GM18519 (cell line): ENCODE measurements around the gene DOK7.
"Not testable (repeated sequence)": the region's sequence is repeated elsewhere in the genome, so short reads cannot be mapped to it uniquely, and the experiment has no call there.

Experiments
- ATAC-seq: cut with Tn5 transposase; IDR thresholded peaks from one replicate; pipeline ENCODE4 v1.9.1; 2021; ENCODE audit warnings: mild to moderate bottlenecking, moderate library complexity; ENCODE audit not compliant: unreplicated experiment, low FRiP score

The DOK7 gene

DNA sequence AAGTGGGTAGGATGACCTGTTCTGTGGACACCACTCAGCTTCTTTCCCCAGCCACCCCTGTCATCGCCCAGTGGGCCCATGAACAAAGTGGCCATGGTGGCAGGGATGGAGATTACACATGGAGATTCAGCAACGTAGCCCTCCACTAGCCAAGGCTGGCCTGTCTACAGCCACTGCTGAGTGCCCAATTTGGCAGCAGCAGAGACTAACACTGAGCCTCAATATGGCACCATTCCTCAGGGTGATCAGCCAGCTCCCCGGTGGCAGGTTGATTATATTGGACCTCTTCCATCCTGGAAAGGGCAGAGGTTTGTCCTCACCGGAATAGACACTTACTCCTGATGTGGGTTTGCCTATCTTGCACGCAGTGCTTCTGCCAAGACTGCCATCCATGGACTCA is 4.0 kb upstream of the DOK7 start:
- ATAC-seq = not testable (repeated sequence)

DNA sequence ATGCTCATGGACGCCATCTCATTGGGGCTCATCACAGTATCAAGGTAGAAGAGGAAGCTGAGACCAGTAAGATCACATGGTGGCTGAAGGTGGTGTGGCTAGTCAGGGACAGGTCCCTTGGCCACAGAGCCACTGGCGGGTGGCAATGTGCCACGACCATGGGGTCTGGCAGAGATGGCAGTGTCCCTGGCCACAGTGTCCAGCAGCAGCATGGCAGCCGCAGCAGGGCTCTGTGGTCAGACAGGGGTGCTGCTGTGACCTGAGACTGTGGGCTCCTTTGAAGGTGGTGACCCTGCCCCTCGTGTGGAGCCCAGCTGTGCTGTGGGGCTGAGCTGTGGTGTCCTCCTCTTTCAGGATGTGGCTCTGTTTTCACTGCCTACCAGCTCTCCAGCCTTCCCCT is 2.2 kb upstream of the DOK7 start:
- no peak for ATAC-seq

DNA sequence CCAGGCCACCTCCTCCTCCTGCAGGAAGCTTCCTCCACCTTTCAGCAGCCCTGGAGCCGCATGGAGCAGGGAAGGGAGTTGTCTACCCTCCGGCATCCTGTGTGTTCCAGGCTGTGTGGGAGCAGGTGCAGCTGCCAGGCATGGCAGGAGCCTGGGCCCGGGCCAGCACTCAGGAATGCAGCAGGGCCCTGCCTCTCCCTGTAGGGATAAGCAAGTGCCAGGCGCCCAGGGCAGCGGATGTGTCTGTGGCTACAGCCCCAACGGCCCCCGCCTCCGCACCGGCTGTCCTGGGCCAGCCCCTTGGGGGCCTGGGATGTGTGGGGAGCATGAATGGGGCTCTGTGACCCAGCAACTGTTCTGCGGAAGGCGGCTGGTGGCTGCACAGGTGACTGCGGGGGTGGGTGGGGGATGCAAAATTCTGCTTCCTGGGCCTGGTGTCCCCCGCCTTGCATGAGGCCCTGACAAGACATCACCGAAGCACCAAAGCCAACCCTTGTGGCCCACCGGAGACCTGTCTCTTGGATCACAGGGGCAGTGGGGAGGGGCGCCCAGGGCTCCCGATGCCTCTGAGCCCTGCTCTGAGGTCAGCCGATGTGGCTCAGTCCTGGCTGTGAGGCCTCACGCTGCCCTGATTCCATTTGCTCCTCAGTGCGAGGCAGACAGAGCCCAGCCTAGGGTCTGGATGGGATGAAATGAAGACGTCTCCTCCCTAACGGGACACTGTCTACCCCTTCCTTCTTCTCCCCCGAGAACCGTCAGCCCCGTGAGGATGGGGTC is 1.4 kb upstream of the DOK7 start:
- ATAC-seq = no peak

DNA sequence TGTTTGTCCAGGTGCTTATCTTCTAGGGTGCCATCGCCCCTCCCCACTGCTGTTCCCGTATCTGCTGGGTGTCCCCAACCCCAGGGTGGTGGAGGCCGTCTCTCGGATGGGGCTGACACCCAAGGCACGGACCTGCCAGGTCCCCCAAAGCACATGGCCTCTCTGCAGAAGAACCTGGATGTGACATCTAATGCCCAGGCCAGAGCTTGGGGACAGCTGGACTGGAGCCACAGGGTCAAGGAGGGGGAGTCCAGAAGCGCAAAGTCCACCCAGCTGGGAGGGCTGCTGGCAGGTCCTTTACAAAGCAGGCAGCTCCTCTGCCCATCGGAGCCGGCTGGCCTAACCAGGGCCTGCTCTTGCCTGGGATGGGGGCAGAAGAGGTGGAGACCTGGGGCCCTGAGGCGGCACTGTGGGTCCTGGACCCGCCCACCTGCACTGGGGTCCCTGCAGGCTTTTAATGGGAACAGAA is 751 bp upstream of the DOK7 start:
- no peak for ATAC-seq

DNA sequence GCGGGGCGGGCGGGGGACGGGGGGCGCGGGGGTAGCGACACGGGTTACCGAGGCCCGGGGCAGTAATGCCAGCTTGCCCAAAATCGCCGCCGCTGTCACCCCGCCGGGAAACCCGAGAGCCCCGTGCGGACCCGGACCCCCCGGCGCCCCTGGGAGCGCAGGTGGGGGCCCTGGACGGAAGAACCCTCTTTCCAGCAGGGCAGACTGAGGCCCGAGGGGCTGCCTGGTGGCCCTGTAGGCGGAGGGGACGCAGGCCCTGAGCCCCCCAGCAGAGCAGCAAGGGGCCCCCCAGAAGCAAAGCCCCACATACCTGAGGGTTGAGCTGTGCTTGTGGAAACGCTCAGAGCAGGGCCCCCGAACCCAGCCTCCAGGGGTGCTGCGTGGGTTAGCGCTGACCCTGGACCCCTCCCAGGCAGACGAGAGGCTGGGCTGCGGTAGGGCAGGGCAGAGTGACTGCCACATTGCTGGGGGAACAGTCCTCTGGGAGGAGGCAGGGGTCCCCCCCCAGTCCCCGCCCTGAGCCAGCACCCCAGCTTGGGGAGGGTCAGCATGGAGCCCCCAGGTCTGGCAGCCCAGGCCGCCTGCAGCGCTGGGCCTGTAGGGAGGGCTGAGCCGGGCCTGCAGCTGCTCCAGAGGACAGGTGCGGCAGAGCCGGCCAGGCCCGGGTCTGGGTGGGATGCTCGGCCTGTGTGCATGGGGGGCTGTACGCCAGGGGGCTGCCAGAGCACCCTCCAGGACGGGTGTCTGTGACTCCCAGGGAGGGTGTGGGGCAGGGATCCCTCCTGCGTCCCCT is 646 bp downstream of the DOK7 start:
- no peak for ATAC-seq

DNA sequence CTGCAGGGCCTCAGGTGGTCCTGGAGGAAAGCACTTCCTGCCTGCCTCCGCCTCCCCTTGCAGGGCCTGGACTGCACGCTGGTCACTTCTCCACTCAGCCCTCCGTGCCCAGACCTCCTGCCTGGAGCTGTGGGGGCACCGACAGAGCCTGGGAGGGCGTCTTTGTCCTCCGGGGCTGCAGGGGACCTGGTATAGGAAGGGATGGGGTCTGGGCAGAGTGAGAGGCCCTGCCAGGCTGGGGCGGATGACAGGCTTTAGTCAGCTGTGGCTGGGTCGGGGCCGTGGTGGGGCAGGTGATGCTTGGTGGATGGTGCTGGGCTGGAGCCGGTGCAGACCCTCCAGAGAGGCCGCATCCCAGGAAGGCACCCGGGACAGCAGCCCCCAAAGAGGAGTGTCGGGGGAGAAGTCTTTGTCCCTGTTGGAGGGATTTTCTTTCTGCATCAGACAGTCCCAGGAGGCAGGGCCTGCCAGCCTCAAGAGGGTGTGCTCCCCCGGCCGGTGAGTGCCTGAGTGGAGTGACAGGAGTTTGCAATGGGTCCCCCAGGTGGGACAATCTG is 1.3 kb downstream of the DOK7 start:
- no peak for ATAC-seq

DNA sequence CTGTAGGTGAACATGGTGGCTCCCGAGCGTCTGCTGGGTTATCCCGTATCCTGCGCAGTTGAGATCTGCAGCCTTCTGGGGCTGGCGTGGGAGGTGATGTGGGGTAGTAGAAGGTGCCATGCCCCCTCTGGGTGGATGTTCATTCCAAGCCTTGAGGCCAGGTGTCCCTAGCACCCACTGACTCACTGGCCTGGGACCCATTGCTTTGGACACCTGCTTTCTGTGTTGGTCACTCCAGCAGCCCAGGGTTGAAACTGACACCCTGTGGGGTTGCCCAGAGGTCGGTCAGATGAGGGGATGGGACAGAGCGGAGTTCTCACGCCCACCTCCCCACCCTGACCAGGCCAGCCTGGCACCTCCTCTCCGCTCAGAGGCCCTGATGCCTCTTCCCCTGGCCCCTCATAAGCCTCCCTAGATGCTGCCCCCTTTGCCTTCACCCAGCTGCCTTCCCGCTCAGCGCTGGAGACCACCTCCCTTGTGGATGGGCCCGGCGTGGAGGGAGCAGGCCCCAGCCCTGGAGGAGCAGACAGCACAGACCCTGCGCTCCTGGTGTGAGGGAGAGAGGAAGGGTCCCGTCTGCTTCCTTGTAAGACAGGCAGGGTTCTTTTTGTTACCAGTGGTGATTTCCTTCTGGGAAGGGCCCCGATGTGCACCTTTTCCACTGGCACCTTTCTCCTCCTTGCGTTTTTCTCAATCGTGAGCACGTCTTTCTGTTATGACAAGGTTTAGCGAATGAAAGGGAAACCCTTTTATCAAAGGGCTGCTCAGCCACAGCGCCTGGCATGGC is 2.0 kb downstream of the DOK7 start:
- ATAC-seq = no peak

DNA sequence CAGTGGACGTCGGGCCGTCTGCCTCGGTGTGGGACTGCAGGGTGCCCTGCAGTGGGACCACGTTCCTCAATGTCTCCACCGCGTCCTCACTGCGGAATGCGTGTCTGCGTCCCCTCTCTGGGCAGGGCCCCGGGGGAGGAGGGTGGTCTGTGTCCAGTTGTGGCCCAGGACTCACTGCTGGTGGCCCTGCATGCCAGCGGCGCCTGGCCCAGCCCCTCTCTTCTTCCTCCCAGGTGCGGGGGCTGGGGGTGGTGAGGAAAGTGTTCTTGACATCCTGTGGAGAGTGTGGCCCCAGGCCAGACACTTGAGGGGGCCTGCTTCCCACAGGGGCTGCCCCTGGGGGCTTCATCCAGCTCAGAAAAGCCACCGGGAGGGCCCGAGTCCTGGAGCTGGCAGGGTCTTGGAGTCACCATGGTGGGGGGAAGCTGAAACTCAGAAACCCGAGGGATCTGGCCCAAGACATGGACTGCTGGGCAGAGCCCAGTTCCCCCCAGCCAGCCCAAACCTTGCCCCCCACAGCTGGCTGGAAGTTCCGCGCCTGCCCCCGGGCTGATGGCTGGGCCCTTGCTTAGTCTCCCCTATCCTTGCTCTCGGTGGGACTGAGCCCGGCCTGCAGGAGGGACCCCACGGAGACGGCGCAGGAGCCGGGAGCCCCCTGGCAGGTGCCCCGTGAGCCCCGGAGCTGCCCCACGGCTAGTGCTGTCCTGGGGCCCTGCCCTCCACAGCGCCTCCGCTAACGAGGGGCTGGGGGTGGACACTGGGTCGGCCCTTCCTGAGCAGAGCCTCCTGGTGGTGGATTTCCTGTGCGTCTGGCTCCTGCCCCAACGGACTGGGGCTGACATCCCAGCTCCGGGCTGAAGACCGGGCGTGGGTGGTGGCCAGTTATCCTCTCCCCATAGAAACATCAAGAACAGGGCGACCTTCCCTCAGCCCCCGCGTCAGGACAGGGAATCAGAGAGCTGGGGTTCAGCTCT is 2.9 kb downstream of the DOK7 start:
- ATAC-seq = no peak

DNA sequence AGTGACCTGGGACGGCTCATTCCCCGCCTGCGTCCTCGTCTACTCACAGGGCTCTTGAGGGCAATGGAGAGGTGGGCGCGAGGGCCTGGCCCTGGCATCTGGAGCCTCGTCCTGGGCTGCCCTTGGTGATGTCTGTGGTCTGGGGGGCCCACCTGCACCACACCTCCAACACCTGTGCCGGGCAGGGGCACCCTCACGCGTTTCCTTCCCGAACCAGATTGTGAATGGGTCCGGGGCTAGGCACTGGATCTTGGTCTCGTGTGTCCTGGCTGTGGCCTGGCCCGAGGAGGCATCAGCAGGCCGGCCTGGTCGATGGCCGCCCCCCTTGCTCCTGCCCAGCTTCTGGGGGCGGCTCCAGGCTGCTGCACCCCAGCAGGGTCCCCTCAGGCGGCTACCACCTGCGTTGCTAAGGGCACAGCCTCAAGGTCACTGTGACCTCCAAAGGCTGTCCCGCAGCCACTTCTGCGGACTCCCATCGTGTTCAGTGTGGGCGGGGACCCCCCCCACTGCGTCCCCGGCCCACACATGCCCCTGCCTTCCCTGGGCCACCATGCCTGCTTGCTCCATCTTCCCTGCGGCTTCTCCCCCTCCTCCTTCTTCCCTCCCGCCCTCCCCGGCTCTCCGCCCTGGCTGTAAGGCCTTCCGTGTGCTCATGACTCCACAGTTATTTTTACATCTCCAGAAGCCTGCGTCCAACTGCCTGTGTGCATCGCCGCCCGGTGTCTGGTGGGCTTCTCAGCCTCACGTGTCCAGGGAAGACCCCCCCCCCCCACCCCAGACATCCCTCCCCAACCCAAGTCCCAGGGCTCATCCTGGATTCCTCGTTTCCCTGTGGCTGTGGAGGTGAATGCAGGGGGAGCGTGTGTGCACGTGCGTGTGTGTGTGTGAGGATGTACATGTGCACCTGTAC is 3.8 kb downstream of the DOK7 start:
- ATAC-seq = no peak

DNA sequence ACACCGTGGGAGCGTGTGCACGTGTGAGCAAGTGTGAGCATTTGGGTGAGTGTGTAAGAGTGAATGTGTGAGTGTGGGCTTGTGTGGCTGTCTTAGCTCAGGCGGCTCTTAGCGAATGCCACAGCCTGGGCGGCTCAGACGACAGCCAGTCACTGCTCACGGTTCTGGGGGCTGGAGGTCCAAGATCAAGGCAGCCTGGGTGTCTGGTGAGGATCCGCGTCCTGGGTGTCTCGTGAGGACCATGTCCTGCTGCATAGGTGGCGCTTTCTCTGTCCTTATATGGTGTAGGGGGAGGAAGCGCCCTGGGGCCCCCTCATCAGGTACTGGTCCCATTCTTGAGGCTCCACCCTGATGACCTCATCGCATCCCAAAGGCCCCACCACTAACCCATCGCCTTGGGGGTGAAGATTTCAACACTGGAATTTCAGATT is 4.5 kb downstream of the DOK7 start:
- no peak for ATAC-seq

DNA sequence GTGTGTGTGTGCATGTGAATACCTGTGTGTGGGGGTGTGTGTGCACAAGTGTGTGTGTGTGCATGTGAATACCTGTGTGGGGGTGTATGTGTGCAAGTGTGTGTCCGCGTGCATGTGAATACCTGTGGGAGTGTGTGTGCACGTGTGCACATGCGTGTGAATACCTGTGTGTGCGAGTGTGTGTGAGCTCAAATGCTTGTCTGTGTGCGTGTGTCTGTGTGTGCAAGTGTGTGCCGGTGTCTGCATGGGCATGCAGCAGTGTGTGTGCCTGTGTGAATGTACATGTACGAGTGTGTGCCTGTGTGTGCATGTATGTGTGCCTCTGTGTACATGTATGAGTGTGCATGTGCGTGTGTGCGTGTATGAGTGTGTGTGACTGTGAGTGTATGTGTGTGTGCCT is 5.0 kb downstream of the DOK7 start:
- ATAC-seq = no peak

DNA sequence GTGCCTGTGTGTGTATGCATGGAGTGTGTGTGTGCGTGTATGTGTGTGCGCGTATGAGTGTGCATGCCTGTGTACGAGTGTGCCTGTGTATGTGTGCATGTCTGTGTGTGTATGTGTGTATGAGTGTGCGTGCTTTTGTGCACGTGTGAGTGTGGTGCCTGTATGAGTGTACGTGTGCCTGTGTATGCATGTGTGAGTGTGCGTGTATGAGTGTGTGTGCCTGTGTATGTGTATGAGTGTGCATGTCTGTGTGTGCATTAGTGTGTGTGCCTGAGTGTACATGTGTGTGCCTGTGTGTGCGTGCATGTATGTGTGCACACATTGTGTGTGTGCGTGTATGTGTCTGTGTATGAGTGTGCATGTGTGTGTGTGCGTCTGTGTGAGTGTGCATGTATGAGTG is 5.7 kb downstream of the DOK7 start:
- ATAC-seq = no peak

DNA sequence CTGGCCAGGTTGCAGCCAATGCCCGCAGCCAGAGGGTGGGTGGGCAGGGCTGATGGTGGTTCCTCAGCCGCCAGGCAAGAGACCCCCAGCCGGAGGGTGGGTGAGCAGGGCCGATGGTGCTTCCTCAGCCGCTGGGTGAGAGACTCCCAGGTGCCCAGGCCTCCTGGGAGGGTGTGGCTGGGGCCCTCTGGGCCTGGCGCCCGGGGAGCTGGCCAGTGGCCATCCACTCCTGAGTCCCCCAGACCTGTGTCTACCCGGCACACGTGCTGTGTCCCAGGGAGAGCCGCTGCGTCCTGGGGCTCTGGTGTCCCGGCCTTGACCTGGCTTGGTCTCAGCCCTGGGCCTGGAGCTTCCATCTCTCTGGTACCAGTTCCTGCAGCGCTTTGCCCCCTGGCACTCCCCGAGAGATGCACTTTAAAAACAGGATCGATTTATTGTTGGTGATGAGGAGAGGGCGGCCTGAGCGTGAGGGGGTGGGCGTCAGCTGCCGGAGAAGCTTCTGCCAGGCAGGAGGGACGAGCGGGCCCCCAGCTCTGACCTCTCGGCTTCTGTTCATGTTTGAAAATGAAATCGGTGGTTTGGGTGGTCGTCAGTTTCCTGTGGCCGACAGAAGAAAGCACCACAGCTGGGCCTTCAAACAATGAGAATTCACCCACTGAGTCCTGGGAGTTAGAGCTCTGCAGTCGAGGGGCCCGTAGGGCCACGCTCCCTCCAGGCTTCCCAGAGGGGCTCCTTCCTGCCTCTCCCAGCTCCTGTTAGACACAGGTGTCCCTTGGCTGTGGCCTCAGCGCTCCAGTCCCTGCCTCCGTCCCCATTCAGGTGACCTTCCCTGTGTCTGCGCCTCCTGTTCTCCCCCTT is 6.5 kb downstream of the DOK7 start:
- ATAC-seq = no peak

DNA sequence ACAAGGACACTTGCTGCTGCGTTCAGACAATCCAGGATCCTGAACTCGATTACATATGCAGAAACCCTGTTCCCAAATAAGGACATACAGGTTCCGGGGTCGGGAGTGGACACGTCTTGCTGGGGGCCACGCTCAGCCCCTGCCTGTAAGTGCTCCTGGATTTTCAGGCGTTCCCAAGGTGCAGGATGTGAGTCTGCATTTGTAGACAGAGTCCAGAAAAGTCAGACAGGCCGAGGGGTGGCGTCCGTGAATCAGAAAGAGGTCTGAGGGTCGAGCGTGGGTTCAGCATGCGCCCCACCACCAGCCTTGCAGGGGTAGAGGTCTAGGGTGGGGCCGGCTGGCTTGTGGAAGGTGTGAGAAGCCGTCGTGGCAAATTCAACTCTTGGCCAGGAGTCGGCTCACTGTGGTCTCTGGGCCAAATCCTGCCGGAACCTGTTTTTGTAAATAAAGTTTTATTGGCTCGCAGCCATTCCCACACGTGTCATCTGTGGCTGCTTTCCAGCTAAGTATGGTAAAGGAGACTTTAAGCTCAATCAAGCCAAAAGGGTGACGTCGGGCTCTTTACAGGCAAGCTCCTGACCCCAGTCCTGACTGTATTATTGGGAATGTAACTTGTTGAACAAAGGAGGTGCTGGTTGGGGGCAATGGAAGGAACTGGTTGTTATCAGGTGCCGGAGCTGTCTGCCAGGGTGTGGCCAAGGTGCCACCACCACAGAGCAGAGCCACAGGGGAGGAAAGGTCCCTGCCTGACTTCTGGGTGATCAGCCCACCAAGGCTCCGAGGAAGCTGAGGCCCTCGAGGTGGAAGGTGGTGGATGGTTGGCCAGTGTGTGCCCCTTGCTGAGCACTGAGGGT is 7.4 kb downstream of the DOK7 start:
- ATAC-seq = no peak

DNA sequence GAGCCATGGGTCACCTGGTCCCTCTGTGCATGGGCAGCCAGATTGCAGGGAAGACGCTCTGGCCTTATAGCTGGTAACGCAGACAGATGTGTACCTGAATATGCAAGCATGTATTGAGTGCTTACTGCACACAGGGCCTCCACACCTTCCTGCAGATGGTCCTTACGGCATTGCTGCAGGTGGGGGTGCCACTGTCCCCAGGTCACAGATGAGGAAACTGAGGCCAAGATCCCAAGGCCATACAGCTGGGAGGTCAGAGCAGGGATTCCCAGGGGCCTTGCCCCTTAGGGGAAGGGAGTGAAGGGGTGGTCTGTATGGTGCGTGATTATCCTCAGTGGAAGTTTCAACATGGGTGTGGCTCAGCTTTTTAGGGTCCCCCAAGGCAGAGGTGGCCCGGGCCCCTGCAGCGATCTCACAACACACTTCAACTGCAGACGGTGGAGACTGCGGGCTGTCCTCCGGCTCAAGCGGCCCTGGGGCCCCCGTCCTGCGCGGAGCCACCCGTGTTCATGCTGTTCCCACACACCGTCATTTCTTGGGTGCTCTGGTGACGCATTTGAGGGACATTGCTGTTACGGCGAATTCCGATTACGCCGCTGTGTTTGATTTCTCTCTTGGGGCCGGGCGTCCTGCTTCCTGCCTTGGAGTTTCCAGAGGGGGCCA is 8.1 kb downstream of the DOK7 start:
- ATAC-seq = no peak

DNA sequence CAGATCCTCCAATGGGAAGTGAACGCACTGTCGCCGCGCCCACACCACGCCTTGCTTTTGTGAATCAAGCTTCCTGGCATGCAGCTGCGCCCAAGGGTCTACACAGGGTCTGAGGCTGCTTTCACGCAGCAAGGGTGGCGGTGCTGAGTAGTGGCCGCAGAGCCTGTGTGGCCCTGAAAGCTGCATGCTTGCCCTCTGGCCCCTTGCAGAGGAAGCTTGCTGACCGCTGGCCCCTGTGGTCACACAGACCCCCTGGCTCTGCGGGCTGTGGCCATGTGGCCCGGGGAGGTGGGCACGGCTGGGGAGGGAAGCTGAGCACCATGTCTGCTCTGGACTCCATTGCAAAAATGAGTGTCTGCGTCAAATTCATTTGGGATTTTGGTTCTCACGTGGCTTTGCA is 8.8 kb downstream of the DOK7 start:
- ATAC-seq = no peak
